Bronchial epithelial cell (primary cell): ENCODE measurements around the gene UXT. TPM values are rescaled to one million over a fixed set of nuclear protein-coding genes. Genes with fewer than 3 reads are reported as not detected.

ENCODE experiments used
- DNase-seq: peaks from one replicate; pipeline ENCODE4 v3.0.0-alpha.2; 2010; ENCODE audit warnings: low read depth
- FAIRE-seq: peaks from 2 replicates; lab custom pipeline; 2011; peaks lifted over from hg19 to GRCh38; lab: Jason Lieb, UNC
- H3K27me3 ChIP-seq: 2 replicates; pipeline ENCODE4 v1.5.1; 2011; ENCODE audit warnings: low read length; ENCODE audit not compliant: control insufficient read depth, insufficient read depth
- H3K36me3 ChIP-seq: 2 replicates; pipeline ENCODE4 v1.5.1; 2011; ENCODE audit warnings: low read length; ENCODE audit not compliant: control insufficient read depth, insufficient read depth
- H3K4me3 ChIP-seq: 2 replicates; pipeline ENCODE4 v1.5.1; 2011; ENCODE audit warnings: mild to moderate bottlenecking, low read depth, low read length, control low read depth
- total RNA-seq: library from RNA; depleted of rRNA; stranded (reverse); fragments of >200 nt; gene quantifications from 2 replicates; pipeline ENCODE4 v1.2.1, GENCODE V29; 2014
- TF ChIP-seq, protein P1 (sequence below): IDR thresholded peaks from 2 replicates; pipeline ENCODE4 v1.5.1; 2011; ENCODE audit warnings: mild to moderate bottlenecking, moderate library complexity, low read length, control low read depth, inconsistent platforms; ENCODE audit not compliant: insufficient read depth, severe bottlenecking

UXT gene
- total RNA-seq, 1 donor from 2014 or later: 144 TPM

DNA sequence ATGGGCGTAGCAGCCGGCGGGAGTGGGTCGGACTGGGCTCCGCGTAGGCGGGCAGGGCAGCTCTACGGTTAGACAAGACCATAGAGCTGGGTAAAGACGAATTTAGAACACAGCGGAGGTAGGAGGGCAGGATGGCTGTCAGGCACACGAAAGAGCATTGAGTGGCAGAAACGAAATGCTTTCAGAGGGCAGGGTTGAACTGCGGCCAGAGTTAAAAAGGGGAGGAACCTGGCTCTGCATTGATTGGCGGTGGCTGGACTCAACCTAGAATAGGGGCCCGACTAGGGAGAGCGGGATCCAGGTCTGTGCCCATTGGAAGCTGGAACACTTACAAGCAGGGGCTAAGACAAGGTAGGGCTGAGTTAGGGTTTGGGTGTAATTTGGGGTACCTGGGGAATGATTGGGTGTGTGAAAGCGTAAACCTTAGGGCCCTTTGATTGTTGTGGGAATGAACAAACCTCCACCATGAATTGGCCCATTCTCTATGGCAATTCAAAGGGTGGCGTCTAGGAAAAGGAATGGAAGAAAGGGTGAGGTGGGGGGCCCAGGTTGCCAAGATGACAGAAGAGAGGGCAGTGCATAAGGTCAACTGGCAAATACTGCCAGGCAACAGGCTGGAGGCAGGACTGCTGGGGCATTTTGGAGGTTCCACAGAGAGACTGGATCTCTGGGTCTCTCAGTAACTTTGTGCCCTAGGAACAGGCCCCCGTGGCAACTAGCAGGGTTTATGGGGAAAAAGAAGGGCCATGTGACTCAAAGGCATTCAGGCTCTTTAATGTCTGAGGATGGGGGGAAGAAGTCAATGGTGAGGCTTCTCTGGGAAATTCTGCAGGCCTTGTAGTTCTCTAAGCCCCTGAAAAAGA is 7.7 kb downstream of the UXT start:
- TF ChIP-seq, protein P1, sequence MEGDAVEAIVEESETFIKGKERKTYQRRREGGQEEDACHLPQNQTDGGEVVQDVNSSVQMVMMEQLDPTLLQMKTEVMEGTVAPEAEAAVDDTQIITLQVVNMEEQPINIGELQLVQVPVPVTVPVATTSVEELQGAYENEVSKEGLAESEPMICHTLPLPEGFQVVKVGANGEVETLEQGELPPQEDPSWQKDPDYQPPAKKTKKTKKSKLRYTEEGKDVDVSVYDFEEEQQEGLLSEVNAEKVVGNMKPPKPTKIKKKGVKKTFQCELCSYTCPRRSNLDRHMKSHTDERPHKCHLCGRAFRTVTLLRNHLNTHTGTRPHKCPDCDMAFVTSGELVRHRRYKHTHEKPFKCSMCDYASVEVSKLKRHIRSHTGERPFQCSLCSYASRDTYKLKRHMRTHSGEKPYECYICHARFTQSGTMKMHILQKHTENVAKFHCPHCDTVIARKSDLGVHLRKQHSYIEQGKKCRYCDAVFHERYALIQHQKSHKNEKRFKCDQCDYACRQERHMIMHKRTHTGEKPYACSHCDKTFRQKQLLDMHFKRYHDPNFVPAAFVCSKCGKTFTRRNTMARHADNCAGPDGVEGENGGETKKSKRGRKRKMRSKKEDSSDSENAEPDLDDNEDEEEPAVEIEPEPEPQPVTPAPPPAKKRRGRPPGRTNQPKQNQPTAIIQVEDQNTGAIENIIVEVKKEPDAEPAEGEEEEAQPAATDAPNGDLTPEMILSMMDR: no peak
- no peak for FAIRE-seq
- H3K4me3 ChIP-seq: peak overlapping the region; percentile 41

DNA sequence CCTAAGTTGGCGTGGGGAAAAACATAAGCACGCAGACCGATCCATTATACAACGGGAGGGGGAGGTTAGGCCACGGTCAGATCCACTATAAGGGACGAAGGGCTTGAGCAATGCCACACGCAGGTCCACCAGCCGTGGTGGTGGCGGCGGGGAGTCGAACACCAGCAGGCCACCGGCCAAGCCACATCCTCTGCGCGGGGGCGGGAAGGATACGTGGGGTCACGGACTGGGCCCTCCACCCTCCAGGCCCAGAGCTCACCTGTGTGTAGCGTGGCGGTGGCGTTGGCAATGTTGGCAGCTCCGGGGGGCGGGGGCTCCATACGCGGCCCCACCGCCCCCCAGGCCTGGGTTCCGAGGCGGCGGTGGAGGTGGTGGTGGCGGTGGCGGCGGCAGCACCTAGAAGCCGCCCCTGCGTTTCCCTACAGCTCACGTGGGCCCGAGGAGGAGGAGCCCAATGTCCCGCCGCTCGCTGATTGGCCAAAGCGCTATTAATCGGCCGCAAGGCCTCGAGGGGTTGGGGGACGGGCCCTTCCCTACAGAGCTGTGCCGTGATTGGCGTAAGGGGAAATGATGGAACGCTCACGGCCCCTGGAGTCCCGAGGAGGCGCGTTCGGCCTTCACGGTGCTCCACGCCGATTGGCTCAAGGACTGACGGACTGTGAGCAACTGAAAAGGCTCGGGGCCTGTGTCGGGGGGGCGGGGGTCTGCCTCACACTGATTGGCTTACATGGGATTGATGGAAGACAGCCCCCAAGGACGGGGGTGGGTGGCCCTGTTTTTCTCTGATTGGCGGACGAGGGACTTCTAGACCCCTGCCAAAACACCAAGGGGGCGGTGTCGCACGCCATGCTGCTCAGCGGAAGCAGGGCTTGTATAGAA is 8.6 kb downstream of the UXT start, which contains the start of gene ELK1:
Gene ELK1, minus strand, starts transcription at position 400 of the 879 bp plus-strand sequence. CDS start 9,122 bp downstream, outside the sequence.
- no peaks in the 10 kb centered on the region for H3K27me3 ChIP-seq
- TF ChIP-seq, protein P1: no peak
- DNase-seq: peak; percentile 90
- H3K4me3 ChIP-seq: peak within 1 kb of the TSS; percentile 73
- no peaks in the 10 kb centered on the region for H3K36me3 ChIP-seq
- no peak for FAIRE-seq

More for the DNA sequence above, 7.7 kb downstream of the UXT start:
- Histone ChIP-seq H3K27me3 (no peaks in the 10 kb centered on the region), H3K36me3 (no peaks in the 10 kb centered on the region)
- DNase-seq: no peak

DNA sequence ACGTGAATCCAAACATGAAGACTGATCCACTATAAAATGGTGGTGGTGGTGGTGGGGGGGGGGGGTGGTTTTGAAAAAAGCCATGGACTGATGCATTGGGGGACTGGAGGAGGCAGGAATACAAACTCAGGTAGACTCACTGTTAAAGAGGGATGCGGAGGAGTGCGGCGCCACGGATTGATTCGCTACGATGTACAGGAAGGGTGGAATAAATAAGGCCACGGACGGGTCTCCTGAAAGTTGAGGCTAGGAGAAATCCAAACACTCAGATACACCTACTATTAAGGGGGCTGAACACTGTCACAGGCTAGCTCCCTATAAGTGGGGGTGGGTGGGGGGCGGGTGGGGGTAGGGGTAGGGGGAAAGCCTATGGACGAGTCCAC is 9.2 kb downstream of the UXT start:
- DNase-seq (no peak), FAIRE-seq (no peak)
- TF ChIP-seq, protein P1: no peak
- Histone ChIP-seq H3K36me3 (no peaks in the 10 kb centered on the region), H3K27me3 (no peaks in the 10 kb centered on the region), H3K4me3 (peak overlapping the region; percentile 73)

DNA sequence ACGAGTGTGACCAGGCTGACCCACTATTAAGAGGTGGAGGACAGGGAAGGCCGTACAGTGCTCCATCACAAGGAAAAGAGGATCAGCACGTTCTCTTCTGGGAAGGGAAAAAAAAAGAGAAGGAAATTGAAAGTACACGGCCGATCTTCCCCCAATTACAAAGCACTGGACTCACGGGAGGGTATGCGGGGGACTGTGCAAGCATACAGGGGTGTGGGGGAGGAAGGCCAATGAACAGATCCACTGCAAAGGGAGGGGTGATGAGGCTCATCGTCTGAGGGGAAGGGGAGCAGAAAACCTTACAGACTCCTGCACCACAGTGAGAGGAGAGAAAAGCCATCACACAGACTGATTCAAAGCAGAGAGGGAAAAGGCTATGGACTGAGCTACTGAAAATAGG is 9.7 kb downstream of the UXT start:
- Histone ChIP-seq H3K36me3 (no peaks in the 10 kb centered on the region), H3K27me3 (no peaks in the 10 kb centered on the region), H3K4me3 (peak overlapping the region; percentile 73)
- no peak for FAIRE-seq
- TF ChIP-seq, protein P1: no peak
- DNase-seq: no peak

DNA sequence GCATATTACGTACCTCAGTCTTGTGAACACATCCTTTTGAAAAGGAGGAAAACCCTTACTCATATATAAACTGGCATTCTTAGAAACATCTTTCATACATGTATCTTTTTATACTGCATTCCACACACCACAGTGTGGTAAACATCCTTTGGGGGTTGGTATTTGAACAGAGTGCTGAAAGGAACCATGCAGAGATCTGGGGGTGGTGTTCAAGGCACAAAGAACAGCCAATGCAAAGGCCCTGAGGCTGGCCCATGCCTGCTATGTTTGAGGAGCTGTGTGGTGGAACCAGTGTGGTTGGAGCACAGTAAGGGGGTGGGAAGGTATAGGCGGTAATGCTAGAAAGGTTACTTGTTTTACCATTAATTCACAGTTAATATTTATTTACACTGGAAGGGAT is 10.6 kb downstream of the UXT start:
- H3K27me3 ChIP-seq: no peaks in the 10 kb centered on the region
- H3K4me3 ChIP-seq: no peak overlapping the region
- TF ChIP-seq, protein P1: no peak
- FAIRE-seq (no peak), DNase-seq (no peak)
- no peaks in the 10 kb centered on the region for H3K36me3 ChIP-seq
